GM18517 (cell line): ENCODE measurements around the gene KASH5.
"Not testable (repeated sequence)": the region's sequence is repeated elsewhere in the genome, so short reads cannot be mapped to it uniquely, and the experiment has no call there.

ENCODE experiments used
- ATAC-seq: cut with Tn5 transposase; IDR thresholded peaks from one replicate; pipeline ENCODE4 v1.9.1; 2021; ENCODE audit warnings: mild to moderate bottlenecking, moderate library complexity; ENCODE audit not compliant: unreplicated experiment

Gene KASH5

GRCh38 chr19:49453757-49454240 lies 65.8 kb downstream of the KASH5 start:
- ATAC-seq = no peak

GRCh38 chr19:49455773-49456172 lies 67.7 kb downstream of the KASH5 start:
- ATAC-seq = no peak

- ATAC-seq = no peak
Observed at GRCh38 chr19:49456326-49456725, 68.3 kb downstream of the KASH5 start.

- ATAC-seq = no peak
Observed at GRCh38 chr19:49458567-49458903, 70.5 kb downstream of the KASH5 start.

DNA sequence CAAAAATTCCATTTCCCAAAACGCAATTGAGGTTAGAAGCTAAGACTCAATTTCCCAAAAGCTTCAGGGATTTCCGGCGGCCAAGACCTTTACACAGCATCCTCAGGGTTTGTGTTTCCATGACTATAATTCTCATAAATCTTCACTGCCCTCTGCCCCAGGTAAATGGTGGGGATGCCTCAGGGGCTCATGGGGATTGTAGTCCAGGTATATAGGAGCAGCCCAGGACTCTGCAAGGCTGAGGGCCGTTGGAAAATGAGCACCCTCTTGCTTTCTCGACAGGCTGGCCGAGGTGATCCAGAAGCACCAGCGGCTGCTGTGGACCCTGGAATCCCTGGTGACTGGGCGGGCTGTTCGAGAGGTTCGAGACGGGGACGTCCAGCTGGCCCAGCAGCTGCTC lies 71.3 kb downstream of the KASH5 start:
- ATAC-seq = no peak

DNA sequence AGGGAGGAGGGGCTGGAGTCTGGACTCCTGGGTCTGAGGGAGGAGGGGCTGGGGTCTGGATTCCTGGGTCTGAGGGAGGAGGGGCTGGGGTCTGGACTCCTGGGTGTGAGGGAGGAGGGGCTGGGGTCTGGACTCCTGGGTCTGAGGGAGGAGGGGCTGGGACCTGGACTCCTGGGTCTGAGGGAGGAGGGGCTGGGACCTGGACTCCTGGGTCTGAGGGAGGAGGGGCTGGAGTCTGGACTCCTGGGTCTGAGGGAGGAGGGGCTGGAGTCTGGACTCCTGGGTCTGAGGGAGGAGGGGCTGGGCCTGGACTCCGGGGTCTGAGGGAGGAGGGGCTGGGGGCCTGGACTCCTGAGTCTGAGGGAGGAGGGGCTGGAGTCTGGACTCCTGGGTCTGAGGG lies 73.1 kb downstream of the KASH5 start:
- not testable (repeated sequence) for ATAC-seq

GRCh38 chr19:49461656-49462055 lies 73.6 kb downstream of the KASH5 start:
- no peak for ATAC-seq

GRCh38 chr19:49462492-49462891 lies 74.4 kb downstream of the KASH5 start:
- no peak for ATAC-seq

- no peak for ATAC-seq
Observed at GRCh38 chr19:49463960-49464740, 76.1 kb downstream of the KASH5 start.

GRCh38 chr19:49465371-49465770 lies 77.3 kb downstream of the KASH5 start:
- ATAC-seq = no peak
